HG02759 (cell line): ENCODE results near the gene CELF4.

Experiments
- ATAC-seq: cut with Tn5 transposase; IDR thresholded peaks from one replicate; pipeline ENCODE4 v1.9.1; 2021; ENCODE audit warnings: mild to moderate bottlenecking, moderate library complexity; ENCODE audit not compliant: unreplicated experiment

Gene CELF4

DNA sequence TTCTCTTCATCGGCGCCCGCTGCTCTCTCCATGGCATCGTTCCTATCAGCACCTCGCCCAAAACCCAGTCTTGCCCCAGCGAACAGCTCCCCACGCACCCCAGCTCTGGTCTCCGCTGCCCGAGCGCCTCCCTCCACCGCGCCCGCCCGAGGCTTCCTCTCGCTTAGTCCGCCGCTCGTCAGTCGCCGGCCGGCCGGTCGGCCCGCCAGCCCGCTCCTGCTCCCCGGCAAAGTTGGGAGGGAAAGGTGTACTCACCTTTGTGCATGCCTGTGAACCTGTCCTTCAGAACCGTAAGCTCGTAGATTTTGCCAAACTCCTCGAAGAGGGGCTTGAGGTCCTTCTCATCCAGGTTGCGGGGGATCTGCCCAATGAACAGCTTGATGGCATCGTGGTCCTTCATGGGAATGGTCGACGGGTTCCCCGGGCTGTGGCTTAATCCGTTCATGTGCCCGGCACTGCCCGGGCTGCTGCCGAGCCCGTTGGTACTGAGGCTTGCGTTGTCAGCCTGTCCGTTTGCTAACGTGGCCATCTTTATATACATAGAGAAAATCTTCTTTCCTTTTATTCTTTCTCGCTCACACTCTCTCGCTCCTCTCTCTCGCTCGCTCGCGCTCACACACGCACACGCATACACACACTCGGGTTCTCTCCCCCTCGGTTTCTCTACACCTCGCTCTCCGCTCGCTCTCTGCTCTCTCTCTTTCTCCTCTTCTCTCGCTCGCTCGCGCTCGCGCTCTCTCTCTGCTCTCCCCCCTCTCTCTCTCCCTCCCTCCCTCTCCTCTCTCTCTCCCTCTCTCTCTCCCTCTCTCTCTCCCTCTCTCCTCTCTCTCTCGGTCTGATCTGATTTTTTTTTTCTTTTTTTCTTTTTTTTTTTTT is at the start of gene CELF4:
Gene CELF4, minus strand, starts transcription at position 698 of the 876 bp plus-strand sequence.
- no peak for ATAC-seq

GRCh38 chr18:37613253-37613565 is 47.6 kb upstream of the CELF4 start:
- no peak for ATAC-seq

DNA sequence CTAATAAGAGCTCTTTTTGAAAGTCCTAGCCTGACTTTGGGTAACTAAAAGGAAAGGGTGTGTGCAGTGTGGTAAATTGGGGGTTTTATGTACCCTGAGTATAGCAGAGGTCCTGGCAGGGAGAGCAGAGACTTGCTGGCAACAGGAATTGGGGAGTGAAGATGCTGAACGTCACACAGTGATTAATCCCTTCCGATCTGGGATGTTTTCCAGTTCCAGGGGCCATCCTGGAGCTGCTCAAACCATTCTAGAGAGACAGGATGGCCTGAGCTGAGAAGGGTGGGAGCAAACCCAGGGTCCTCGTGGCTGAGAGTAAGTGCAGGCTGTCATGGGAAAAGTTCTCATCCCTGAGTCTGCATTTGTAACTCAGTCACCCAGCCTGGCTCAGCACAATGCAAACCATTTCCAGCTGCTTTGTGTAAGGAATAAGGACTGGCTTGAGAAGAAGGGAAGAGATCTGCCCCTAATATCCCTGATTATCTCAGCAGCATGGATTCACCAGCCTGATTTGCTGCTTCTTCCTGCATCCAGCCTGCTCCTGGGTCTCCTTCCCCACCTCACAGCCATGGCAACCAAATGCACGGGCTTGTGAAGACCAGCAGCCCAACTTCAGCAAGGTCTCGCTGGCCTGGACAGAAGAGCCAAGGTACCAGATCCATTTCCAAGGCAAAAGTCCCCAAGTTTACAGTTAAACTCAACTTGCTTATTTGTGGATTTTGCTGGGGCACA is 47.1 kb upstream of the CELF4 start:
- ATAC-seq = no peak

GRCh38 chr18:37611614-37612279 is 46.1 kb upstream of the CELF4 start:
- no peak for ATAC-seq

DNA sequence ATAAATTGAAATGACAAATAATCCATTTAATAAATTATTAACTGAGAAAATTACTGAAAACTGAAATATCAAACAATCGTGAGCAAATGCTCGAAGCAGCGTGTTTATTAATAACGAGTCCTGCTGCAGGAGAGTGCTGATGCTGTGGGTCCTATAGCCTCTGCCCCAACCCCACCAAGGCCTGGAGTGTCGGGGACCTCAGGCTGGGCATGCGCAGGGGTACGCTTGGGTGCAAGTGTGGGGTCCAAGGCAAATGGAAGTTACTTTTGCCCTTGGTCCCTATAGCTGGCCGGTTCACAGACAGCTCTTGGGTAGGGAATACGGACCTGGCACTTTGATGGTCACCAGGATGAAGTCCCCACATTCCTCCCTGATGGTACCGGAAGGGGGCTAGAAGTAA is 43.3 kb upstream of the CELF4 start:
- no peak for ATAC-seq

- ATAC-seq = no peak
Measured at GRCh38 chr18:37607281-37607680, 41.7 kb upstream of the CELF4 start.

DNA sequence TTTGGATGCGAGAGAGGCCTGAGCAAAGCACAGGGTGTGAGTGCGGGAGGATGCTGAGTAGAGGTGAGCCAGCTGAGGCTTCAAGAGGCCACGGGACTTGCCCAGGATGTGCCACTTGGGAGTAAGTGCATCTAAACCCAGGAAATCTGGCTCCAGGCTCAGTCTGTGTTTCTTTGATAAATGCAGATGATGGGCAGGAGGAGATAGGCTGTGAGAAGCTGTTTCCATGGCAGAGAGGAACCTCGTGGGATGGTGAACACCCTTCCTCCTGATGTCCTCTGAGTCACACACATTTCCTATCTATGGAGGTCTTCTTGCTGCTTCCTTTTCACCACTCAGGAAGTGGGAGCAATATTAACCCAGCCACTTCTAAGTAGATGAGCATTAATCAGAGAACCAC is 38.4 kb upstream of the CELF4 start:
- ATAC-seq = no peak

- ATAC-seq = no peak
Measured at GRCh38 chr18:37598966-37599896, 33.6 kb upstream of the CELF4 start.

- ATAC-seq = no peak
Measured at GRCh38 chr18:37598396-37598795, 32.8 kb upstream of the CELF4 start.

GRCh38 chr18:37590346-37590745 is 24.7 kb upstream of the CELF4 start:
- no peak for ATAC-seq

DNA sequence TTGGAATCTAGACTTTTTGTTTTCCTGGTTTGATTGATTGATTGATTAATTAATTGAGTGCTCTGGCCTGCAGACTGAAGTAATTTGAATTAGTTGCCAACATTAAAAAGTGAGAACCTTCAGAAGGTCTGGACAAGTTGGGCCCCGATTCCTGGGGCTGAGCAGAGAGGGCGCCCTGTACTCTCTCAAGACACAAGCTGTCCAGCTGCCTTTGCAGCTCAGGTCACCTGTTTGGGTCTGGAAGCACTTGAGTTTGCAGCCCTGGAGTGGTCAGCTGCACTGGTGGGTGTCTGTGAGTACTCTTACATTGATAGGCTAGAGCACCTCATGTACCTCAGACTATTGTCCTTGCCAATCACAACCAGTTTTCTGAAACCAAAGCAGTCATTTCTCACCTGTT is 22.7 kb upstream of the CELF4 start:
- no peak for ATAC-seq

GRCh38 chr18:37586656-37587225 is 21.1 kb upstream of the CELF4 start:
- no peak for ATAC-seq

DNA sequence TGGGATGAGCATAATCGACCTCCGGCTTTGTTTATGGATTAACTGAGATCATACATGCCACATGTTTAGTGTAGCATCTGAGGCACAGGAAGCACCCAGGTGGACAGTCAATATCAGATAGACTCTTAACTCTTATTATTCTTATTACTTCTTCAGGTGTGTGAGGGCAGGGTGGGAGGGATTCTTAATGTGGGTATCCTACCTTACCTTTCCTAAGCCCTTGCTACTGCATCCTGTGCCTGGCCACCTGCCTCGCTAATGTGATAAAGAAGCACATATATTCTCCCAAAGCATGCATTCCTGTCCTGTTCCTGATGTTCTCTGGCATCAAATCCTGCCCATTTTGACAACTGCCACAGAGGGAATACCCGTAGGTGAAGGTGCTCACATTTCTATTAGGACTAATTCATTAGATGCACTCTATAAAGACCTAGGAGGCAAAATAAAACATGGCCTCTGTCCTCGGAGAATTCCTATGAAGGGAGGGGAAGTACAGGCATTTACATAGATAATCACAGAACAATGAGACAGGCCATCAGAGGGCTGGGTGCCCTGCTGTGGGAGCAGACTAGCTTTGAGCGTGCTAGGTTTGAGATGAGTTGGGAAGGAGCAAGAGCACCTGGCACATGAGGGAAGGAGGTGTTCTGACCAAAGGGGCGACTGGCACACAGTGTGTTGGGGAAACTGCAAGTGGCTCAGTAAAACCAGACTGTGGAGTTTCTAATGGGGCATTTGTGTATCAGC is 19.5 kb upstream of the CELF4 start:
- no peak for ATAC-seq

DNA sequence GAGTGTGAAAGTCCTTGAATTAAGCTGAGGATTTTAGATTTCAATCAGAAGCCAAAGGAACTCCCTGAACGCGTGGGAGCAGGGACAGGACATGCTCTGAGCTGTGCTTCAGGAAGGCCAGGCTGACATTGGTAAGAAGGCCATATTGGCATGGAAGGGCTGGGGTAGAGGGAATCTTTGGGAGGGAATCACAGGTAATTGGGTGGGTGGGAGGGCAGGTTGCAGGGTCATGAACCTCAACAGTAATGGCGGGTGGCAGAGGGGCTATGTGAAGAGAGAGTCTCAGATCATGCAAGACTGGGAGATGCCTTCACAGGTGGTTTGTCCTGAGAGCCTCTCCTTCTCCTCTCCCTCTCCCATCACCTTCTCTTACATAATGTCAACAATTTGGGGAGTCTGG is 18.6 kb upstream of the CELF4 start:
- no peak for ATAC-seq

DNA sequence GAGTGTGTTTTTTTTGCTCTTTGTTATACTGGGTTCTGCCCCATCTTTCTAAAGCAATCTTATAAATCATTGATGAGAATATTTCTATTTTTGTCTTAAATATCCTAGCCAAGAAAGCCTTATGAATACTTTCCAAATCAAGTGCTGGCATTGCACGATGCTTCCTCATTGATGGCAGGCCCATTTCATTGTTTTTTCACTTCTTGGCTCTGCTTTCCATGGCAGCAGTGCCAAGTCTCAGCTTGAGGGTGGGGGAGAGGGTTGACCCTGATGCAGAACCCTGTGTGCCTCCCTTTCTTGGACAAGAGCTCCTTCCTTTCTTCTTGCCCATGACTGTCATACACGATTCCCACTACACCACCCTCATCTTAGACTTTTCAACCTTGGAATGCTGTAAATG is 16.7 kb upstream of the CELF4 start:
- ATAC-seq = no peak

- peak; percentile 71 for ATAC-seq
Measured at GRCh38 chr18:37578886-37579513, 13.4 kb upstream of the CELF4 start.

DNA sequence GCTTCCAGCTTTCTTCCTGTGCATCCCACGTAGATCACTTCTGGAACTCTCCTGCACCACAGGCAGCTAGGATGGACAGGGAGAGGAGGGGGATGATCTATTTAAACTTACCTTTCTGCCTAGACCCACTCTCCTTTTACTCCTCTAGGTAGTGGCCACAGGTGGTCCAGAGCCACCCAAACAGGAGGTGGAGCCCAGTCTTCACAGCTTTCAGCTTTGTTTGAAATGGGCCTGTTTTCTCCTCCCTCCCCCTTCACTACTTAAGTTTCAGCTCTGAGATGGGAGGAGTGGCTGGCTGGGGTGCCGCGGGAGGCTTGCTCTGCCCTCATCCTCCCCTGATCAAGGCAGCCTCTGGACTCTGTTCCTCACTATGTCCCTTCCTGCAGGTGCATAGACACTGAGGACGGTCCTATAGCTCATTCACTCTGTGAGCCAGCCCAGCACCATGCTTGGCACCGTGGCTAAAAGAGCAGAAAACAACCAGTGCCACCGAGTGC is 12.6 kb upstream of the CELF4 start:
- no peak for ATAC-seq

DNA sequence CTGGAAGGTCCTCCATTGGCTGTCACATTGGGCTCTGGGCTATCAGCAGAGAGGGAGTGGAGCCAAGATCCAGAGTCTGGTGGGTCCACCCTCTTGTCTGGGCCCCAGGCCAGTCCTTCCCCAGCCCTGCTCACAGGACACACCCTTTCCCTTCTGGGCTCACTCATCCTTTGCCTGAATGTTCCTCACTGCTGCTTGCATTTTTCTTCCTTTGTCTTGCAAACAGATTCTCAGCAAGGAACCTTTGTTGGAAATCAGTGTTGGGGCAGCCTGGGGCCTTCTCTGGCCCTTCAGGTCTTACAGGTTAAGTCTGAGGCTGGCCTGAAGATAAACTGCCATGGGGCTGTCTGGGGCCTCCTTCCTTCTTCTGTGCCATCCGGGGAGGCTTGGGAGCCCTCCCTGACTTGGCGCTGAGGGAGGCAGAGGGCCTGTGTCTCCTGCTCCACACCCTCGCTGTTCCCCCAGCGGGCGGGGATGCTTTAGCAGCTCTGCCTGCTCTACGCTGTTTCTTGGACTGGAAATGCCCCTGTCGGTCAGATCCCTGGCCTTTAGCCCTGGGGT is 11.5 kb upstream of the CELF4 start:
- no peak for ATAC-seq

DNA sequence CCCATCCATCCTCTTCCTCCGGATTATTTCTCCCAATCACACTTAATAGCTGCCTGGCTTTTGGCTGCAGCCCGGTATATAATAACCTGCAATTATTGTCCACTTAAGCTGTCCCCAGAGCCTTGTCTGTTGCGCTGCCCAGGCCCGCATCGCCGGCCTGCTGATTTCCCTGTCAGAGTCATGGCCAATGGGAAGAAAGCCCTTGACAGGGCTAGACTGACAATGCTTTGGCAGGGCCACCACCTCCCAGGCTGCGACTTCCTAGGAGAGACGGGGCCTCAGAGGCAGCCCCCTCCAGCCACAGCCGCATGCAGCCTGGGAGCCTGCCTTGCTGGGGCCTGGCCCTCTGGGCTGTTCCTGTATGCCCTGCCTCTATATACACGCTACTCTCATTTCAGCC is 10.0 kb upstream of the CELF4 start:
- ATAC-seq = no peak
